Measurements from ENCODE around the gene DLX2. TPM values are rescaled to one million over a fixed set of nuclear protein-coding genes. Genes with fewer than 3 reads are reported as not detected.

DLX2 gene
- polyA plus RNA-seq, 3 donors: 0.08 TPM; not detected in 2

GRCh38 chr2:172074254-172074653, 28.4 kb downstream of the DLX2 start:
- H3K4me1 ChIP-seq (ENCODE audit: control insufficient read depth in 1 of 2, insufficient read depth in 2 of 2, low read length in 2 of 2): no peaks in the 10 kb centered on the region
- no peak overlapping the region for H3K27ac ChIP-seq (ENCODE audit: low read depth in 1 of 2, low read length in 2 of 2)
- H2AFZ ChIP-seq (ENCODE audit: insufficient read depth, low read depth, low read length, poor library complexity, severe bottlenecking): no peak overlapping the region
- no peak overlapping the region for H3K27ac Mint-ChIP-seq
- no peak overlapping the region for H3K4me2 ChIP-seq (replicated peaks; ENCODE audit: extremely low read depth, low read length, poor library complexity, severe bottlenecking)
- no peaks in the 10 kb centered on the region for H4K20me1 ChIP-seq (ENCODE audit: insufficient read depth, low read length)
- no peak overlapping the region for H3K9ac ChIP-seq (ENCODE audit: insufficient read depth, low read length, poor library complexity, severe bottlenecking)
- peaks cover 0 to 2% (median 0%) of the 10 kb centered on the region in 7 donors for H3K9me3 Mint-ChIP-seq
- WGBS (ENCODE audit: insufficient coverage): no CpG with 5 or more reads among the region's 1 CpG
- H3K4me1 Mint-ChIP-seq: no peaks in the 10 kb centered on the region
- no peak overlapping the region for H3K4me3 Mint-ChIP-seq
- H3K36me3 ChIP-seq (replicated peaks in 1 of 2; ENCODE audit: control insufficient read depth in 1 of 2, insufficient read depth in 2 of 2, low read length in 2 of 2): no peaks in the 10 kb centered on the region
- peaks cover 0 to 3% of the 10 kb centered on the region in 2 donors for H3K36me3 Mint-ChIP-seq
- intact Hi-C loops (cut with micrococcal nuclease): no loop called here
- DNase-seq: no peak
- H3K4me3 ChIP-seq (replicated peaks in 1 of 3; ENCODE audit: low read depth in 2 of 3, low read length in 3 of 3): no peak overlapping the region
- no peaks in the 10 kb centered on the region for H3K9me3 ChIP-seq (replicated peaks in 1 of 2; ENCODE audit: control insufficient read depth in 1 of 2, insufficient read depth in 1 of 2, low read length in 2 of 2)
- TF ChIP-seq, protein P1, sequence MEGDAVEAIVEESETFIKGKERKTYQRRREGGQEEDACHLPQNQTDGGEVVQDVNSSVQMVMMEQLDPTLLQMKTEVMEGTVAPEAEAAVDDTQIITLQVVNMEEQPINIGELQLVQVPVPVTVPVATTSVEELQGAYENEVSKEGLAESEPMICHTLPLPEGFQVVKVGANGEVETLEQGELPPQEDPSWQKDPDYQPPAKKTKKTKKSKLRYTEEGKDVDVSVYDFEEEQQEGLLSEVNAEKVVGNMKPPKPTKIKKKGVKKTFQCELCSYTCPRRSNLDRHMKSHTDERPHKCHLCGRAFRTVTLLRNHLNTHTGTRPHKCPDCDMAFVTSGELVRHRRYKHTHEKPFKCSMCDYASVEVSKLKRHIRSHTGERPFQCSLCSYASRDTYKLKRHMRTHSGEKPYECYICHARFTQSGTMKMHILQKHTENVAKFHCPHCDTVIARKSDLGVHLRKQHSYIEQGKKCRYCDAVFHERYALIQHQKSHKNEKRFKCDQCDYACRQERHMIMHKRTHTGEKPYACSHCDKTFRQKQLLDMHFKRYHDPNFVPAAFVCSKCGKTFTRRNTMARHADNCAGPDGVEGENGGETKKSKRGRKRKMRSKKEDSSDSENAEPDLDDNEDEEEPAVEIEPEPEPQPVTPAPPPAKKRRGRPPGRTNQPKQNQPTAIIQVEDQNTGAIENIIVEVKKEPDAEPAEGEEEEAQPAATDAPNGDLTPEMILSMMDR (IDR thresholded peaks at IDR 0.05): no peak
- peaks cover 5 to 28% of the 10 kb centered on the region in 2 donors for H3K27me3 ChIP-seq (ENCODE audit: control insufficient read depth in 2 of 2, insufficient read depth in 2 of 2, low read length in 2 of 2)
- peaks cover 16 to 30% (median 20%) of the 10 kb centered on the region in 3 donors for H3K27me3 Mint-ChIP-seq (ENCODE audit: low read depth in 3 of 3)
- no peaks in the 10 kb centered on the region for H3K79me2 ChIP-seq (ENCODE audit: insufficient read depth, low read length)

- H4K20me1 ChIP-seq (ENCODE audit: insufficient read depth, low read length): no peaks in the 10 kb centered on the region
- Mint-ChIP-seq H3K27me3 (ENCODE audit: low read depth in 3 of 3) (peaks cover 9 to 23% (median 13%) of the 10 kb centered on the region in 3 donors), H3K36me3 (peaks cover 0 to 1% of the 10 kb centered on the region in 2 donors), H3K4me1 (no peaks in the 10 kb centered on the region), H3K4me3 (no peak overlapping the region), H3K9me3 (peaks cover 0 to 2% (median 0%) of the 10 kb centered on the region in 7 donors), H3K27ac (no peak overlapping the region)
- no peaks in the 10 kb centered on the region for H3K36me3 ChIP-seq (replicated peaks in 1 of 2; ENCODE audit: control insufficient read depth in 1 of 2, insufficient read depth in 2 of 2, low read length in 2 of 2)
- peaks cover 2 to 20% of the 10 kb centered on the region in 2 donors for H3K27me3 ChIP-seq (ENCODE audit: control insufficient read depth in 2 of 2, insufficient read depth in 2 of 2, low read length in 2 of 2)
- H3K4me3 ChIP-seq (replicated peaks in 1 of 3; ENCODE audit: low read depth in 2 of 3, low read length in 3 of 3): no peak overlapping the region
- H2AFZ ChIP-seq (ENCODE audit: insufficient read depth, low read depth, low read length, poor library complexity, severe bottlenecking): no peak overlapping the region
- no peak overlapping the region for H3K4me2 ChIP-seq (replicated peaks; ENCODE audit: extremely low read depth, low read length, poor library complexity, severe bottlenecking)
- TF ChIP-seq, protein P1 (IDR thresholded peaks at IDR 0.05): no peak
- no peaks in the 10 kb centered on the region for H3K79me2 ChIP-seq (ENCODE audit: insufficient read depth, low read length)
- H3K27ac ChIP-seq (ENCODE audit: low read depth in 1 of 2, low read length in 2 of 2): no peak overlapping the region
- no peaks in the 10 kb centered on the region for H3K4me1 ChIP-seq (ENCODE audit: control insufficient read depth in 1 of 2, insufficient read depth in 2 of 2, low read length in 2 of 2)
- no peak for DNase-seq
- H3K9me3 ChIP-seq (replicated peaks in 1 of 2; ENCODE audit: control insufficient read depth in 1 of 2, insufficient read depth in 1 of 2, low read length in 2 of 2): no peaks in the 10 kb centered on the region
- intact Hi-C loops (cut with micrococcal nuclease): no loop called here
- no peak overlapping the region for H3K9ac ChIP-seq (ENCODE audit: insufficient read depth, low read length, poor library complexity, severe bottlenecking)
- no CpG with 5 or more reads among the region's 4 CpGs for WGBS (ENCODE audit: insufficient coverage)
These were observed 29.2 kb downstream of the DLX2 start for GRCh38 chr2:172073518-172073917.
